Testis (tissue), 3 donors: Measurements from ENCODE around the gene ALDH3B2. TPM values are rescaled to one million over a fixed set of nuclear protein-coding genes. Genes with fewer than 3 reads are reported as not detected.

Experiments
- DNase-seq: peaks from one replicate; pipeline ENCODE4 v3.0.0-alpha.2; 2019
- H3K27ac ChIP-seq, 2 donors: fragments of 200-600 bp; sonication (generic); one replicate each; pipeline ENCODE4 v1.5.1; 2019
- H3K27me3 ChIP-seq: fragments of 200-600 bp; sonication (generic); one replicate; pipeline ENCODE4 v1.5.1; 2019
- H3K36me3 ChIP-seq: fragments of 200-600 bp; sonication (generic); one replicate; pipeline ENCODE4 v1.5.1; 2017; ENCODE audit warnings: low read depth; ENCODE audit errors: missing control alignments
- H3K4me1 ChIP-seq: fragments of 200-600 bp; sonication (generic); one replicate; pipeline ENCODE4 v1.5.1; 2019
- H3K4me3 ChIP-seq, 2 donors: fragments of 200-600 bp; sonication (generic); one replicate each; pipeline ENCODE4 v1.5.1; 2017 to 2019
- H3K9me3 ChIP-seq: fragments of 200-600 bp; sonication (generic); one replicate; pipeline ENCODE4 v1.5.1; 2017
- CTCF ChIP-seq, 3 experiments: fragments of 450-650 bp in 2 of 3; fragments of 200-600 bp in 1 of 3; sonication (generic) in 1 of 3; IDR thresholded peaks; one replicate each; pipeline ENCODE4 v1.5.1; 2016 to 2019; ENCODE audit warnings: antibody characterized with exemption in 3 of 3, mild to moderate bottlenecking in 2 of 3, moderate library complexity in 1 of 3
- POLR2A ChIP-seq: fragments of 450-650 bp; IDR thresholded peaks from one replicate; pipeline ENCODE4 v1.6.1; 2017; ENCODE audit warnings: antibody characterized with exemption, mild to moderate bottlenecking, moderate library complexity
- WGBS, 2 donors: methylation state at CpG; one replicate each; pipeline ENCODE4 v1.1.5; 2018; 5-methylcytosine and 5-hydroxymethylcytosine counted together
- intact Hi-C: fragments of 100-400 bp; cut with DNase I; formaldehyde crosslinking; loops from one replicate; pipeline ENCODE4 v1.15.1; 2023; ENCODE audit warnings: low total_unique reads
- polyA plus RNA-seq: library from polyadenylated mRNA; stranded (reverse); fragments of 350-450 nt; fragmentation: Illumina TruSeq; extraction: RNeasy Lipid Tissue Mini Kit (QIAGEN cat#74804); gene quantifications from one replicate; pipeline ENCODE4 v1.2.3, GENCODE V29; 2014; ENCODE audit warnings: low read depth, low replicate concordance; ENCODE audit not compliant: insufficient read depth
- total RNA-seq, 2 donors: library from RNA; depleted of rRNA; stranded (reverse); fragments of >200 nt; gene quantifications; one replicate each; pipeline ENCODE4 v1.2.3, GENCODE V29; 2016

The ALDH3B2 gene
- total and polyA plus RNA-seq, 3 donors from 2014 or later, result 0.19 TPM; not detected in 2

DNA sequence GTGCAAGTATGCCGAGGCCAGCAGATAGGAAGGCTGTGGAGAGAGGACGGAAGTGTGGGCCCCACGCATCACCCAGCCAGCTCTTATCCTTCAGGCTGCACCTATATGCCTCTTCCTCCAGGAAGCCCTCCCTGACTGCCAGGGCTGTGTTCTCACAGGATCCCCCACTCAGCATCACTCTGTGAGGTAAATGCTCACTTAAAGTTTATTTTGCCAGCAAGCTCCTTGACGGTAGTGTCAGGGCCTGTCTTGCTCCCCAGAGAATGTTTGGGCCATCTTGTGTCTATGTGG, 39.2 kb downstream of the ALDH3B2 start:
- intact Hi-C loops, result no loop called here
- no peaks in the 10 kb centered on the region for H3K36me3 ChIP-seq
- WGBS, 2 donors, result 73 to 86% methylated on average over 3 to 4 of the region's 4 CpGs

GRCh38 chr11:67634366-67635230, 39.8 kb downstream of the ALDH3B2 start:
- no peak overlapping the region for H3K27ac ChIP-seq
- H3K9me3 ChIP-seq, result no peaks in the 10 kb centered on the region
- WGBS, 2 donors, result 77 to 89% methylated on average over 13 to 20 of the region's 20 CpGs
- no peak for TF ChIP-seq CTCF (IDR thresholded peaks at IDR 0.05)
- no peak for TF ChIP-seq POLR2A
- intact Hi-C loops, result no loop called here
- H3K4me1 ChIP-seq, result peaks cover 5% of the 10 kb centered on the region
- no peak overlapping the region for H3K4me3 ChIP-seq
- no peaks in the 10 kb centered on the region for H3K36me3 ChIP-seq
- H3K27me3 ChIP-seq, result no peaks in the 10 kb centered on the region
- DNase-seq, result no peak

More for the DNA sequence above, 39.2 kb downstream of the ALDH3B2 start:
- no peaks in the 10 kb centered on the region for H3K27me3 ChIP-seq
- no peak overlapping the region for H3K4me3 ChIP-seq
- H3K27ac ChIP-seq, result no peak overlapping the region
- DNase-seq, result no peak
- H3K4me1 ChIP-seq, result peaks cover 5% of the 10 kb centered on the region
- H3K9me3 ChIP-seq, result no peaks in the 10 kb centered on the region
- no peak for TF ChIP-seq CTCF (IDR thresholded peaks at IDR 0.05)
- TF ChIP-seq POLR2A, result no peak

GRCh38 chr11:67633758-67634365, 40.6 kb downstream of the ALDH3B2 start:
- H3K4me3 ChIP-seq, result no peak overlapping the region
- intact Hi-C loops, result no loop called here
- no peaks in the 10 kb centered on the region for H3K36me3 ChIP-seq
- WGBS, 2 donors, result 86 to 87% methylated on average over 8 to 19 of the region's 22 CpGs
- H3K27me3 ChIP-seq, result no peaks in the 10 kb centered on the region
- peaks cover 5% of the 10 kb centered on the region for H3K4me1 ChIP-seq
- no peak for DNase-seq
- H3K9me3 ChIP-seq, result no peaks in the 10 kb centered on the region
- no peak overlapping the region for H3K27ac ChIP-seq
- TF ChIP-seq CTCF (IDR thresholded peaks at IDR 0.05), result no peak
- TF ChIP-seq POLR2A, result no peak

- no peak for DNase-seq
- Histone ChIP-seq H3K9me3 (no peaks in the 10 kb centered on the region), H3K4me3 (no peak overlapping the region), H3K27me3 (no peaks in the 10 kb centered on the region), H3K27ac (no peak overlapping the region), H3K36me3 (no peaks in the 10 kb centered on the region), H3K4me1 (peaks cover 5% of the 10 kb centered on the region)
- TF ChIP-seq CTCF (IDR thresholded peaks at IDR 0.05) (no peak), POLR2A (no peak)
- 92 to 95% methylated on average over 30 of the region's 30 CpGs for WGBS, 2 donors
- intact Hi-C loops, result no loop called here
Observed at GRCh38 chr11:67632982-67633755, 41.3 kb downstream of the ALDH3B2 start.
